Left ventricle myocardium inferior (tissue), 1 donor: ENCODE results near the gene PLEKHA6. TPM values are rescaled to one million over a fixed set of nuclear protein-coding genes. Genes with fewer than 3 reads are reported as not detected.

Source experiments
- DNase-seq: peaks from one replicate; pipeline ENCODE4 v3.0.0-alpha.2; 2020
- H3K27ac ChIP-seq: fragments of 200-600 bp; replicated peaks from 2 replicates; pipeline ENCODE4 v1.8.0; 2021
- H3K27me3 ChIP-seq: fragments of 200-600 bp; 2 replicates; pipeline ENCODE4 v1.8.0; 2021; ENCODE audit warnings: low read depth
- H3K36me3 ChIP-seq: fragments of 200-600 bp; 2 replicates; pipeline ENCODE4 v1.8.0; 2021
- H3K4me1 ChIP-seq: fragments of 200-600 bp; 2 replicates; pipeline ENCODE4 v1.8.0; 2021
- H3K4me3 ChIP-seq: fragments of 200-600 bp; 2 replicates; pipeline ENCODE4 v1.8.0; 2021; ENCODE audit warnings: mild to moderate bottlenecking, moderate library complexity
- H3K9me3 ChIP-seq: fragments of 200-600 bp; replicated peaks from 2 replicates; pipeline ENCODE4 v1.8.0; 2021
- intact Hi-C: fragments of 100-400 bp; cut with micrococcal nuclease; formaldehyde crosslinking; loops from one replicate; pipeline ENCODE4 v1.11.0; 2022
- total RNA-seq: library from RNA; stranded (reverse); fragmentation: NEBNext Ultra II Directional; extraction: Animal tissue kit (Norgen Biotek cat#: 25700); gene quantifications from one replicate; pipeline ENCODE4 v1.2.1, GENCODE V29; 2021
- TF ChIP-seq, protein P1 (sequence below): fragments of 200-600 bp; IDR thresholded peaks from 2 replicates; pipeline ENCODE4 v1.8.0; 2021; ENCODE audit warnings: antibody characterized with exemption, mild to moderate bottlenecking, borderline replicate concordance
- donor health status: DM: no; HTN: yes; CAD: no; lungs with severe emphysema.

PLEKHA6 gene
- total RNA-seq, 1 donor from 2014 or later: 28.8 TPM

DNA sequence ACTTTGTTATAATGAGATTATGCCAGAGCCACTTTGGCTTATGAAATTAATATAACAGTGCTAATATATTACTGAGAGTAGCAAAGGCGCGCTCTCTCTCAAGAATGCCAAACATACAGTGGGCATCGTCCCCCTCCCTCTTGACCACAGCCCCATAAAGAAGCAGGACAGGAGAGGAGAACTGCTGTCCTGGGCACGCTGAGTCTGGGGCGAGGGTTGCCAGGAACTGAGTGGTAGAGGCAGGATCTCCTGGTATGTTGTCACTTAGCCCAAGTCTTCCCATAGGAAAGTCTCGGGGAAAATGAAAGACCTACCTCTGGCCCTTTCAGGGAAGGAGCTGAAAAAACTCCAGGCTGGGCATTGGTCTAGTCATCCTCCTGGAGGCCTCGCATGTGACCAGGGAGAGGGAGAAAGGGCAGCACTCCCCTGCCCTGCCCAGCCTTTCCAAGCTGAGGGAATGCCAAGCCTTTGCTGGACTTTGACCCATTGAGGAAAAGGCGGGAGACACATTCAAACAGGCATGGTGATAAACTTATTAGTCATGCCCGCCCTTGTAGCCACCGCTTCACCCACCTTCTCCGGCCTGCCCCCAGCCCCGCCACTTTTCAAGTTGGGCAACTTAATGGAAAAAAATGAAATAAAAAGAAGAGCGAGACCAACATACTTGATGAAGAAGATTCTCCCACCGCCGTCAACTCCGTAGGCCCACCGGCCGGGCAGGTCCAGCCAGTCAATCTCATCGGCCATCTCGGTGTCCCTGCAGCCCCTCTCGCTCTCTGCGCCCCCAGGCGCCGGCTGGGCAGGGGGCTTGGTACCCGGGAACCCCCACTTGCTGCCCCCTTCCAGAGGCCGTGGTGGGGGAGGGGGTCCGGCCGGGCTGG lies 17.4 kb upstream of the PLEKHA6 start:
- peak overlapping the region; percentile 70 for H3K4me3 ChIP-seq
- H3K4me1 ChIP-seq: peaks cover 17% of the 10 kb centered on the region
- intact Hi-C loops: no loop called here
- H3K27ac ChIP-seq: no peak overlapping the region
- no peaks in the 10 kb centered on the region for H3K36me3 ChIP-seq
- H3K27me3 ChIP-seq: peaks cover 65% of the 10 kb centered on the region
- no peaks in the 10 kb centered on the region for H3K9me3 ChIP-seq
- DNase-seq: no peak
- TF ChIP-seq, protein P1, sequence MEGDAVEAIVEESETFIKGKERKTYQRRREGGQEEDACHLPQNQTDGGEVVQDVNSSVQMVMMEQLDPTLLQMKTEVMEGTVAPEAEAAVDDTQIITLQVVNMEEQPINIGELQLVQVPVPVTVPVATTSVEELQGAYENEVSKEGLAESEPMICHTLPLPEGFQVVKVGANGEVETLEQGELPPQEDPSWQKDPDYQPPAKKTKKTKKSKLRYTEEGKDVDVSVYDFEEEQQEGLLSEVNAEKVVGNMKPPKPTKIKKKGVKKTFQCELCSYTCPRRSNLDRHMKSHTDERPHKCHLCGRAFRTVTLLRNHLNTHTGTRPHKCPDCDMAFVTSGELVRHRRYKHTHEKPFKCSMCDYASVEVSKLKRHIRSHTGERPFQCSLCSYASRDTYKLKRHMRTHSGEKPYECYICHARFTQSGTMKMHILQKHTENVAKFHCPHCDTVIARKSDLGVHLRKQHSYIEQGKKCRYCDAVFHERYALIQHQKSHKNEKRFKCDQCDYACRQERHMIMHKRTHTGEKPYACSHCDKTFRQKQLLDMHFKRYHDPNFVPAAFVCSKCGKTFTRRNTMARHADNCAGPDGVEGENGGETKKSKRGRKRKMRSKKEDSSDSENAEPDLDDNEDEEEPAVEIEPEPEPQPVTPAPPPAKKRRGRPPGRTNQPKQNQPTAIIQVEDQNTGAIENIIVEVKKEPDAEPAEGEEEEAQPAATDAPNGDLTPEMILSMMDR: no peak

DNA sequence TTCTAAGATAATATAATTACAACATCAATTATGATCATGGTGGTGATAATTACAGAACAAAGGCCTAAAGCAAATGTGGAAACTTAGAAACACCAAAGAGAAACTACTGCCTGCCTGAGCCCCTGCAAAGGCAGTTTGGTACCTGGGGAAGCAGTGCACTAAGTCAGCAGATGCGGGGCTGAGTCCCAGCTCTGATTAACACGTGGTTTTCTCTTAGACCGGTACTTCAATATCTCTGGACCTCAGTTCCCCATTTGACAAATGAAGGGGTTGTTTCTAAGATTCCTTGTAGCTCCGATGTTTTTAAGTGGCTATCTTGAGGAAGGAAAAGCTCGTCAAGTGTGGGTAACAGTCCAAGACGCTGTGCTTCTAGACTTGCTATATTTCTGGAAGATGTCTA lies 16.7 kb upstream of the PLEKHA6 start:
- no peaks in the 10 kb centered on the region for H3K36me3 ChIP-seq
- H3K4me3 ChIP-seq: no peak overlapping the region
- no peaks in the 10 kb centered on the region for H3K9me3 ChIP-seq
- TF ChIP-seq, protein P1: no peak
- no peak for DNase-seq
- H3K27ac ChIP-seq: no peak overlapping the region
- H3K27me3 ChIP-seq: peaks cover 65% of the 10 kb centered on the region
- peaks cover 17% of the 10 kb centered on the region for H3K4me1 ChIP-seq
- intact Hi-C loops: no loop called here

DNA sequence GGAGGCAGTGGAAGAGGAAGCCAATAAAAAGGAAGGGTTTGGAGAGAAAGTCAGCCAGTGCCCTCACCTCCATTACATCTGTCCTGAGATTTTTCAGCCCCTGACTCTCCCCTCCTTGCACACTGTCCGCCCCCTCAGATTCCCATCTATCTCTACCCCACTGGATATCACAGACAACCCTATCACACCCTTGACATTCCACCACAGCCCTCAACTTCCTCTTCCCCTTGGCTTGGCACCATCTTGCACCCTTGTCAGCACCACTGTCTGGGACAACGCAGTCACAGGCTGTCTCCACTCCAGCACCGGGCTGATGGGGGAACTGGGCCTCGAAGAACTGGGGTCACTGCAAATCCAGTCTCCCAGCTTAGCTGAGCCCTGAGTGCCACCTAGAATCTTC lies 14.2 kb upstream of the PLEKHA6 start:
- H3K4me1 ChIP-seq: peaks cover 17% of the 10 kb centered on the region
- TF ChIP-seq, protein P1: no peak
- DNase-seq: no peak
- intact Hi-C loops: no loop called here
- peaks cover 60% of the 10 kb centered on the region for H3K27me3 ChIP-seq
- H3K9me3 ChIP-seq: no peaks in the 10 kb centered on the region
- H3K36me3 ChIP-seq: no peaks in the 10 kb centered on the region
- no peak overlapping the region for H3K27ac ChIP-seq
- no peak overlapping the region for H3K4me3 ChIP-seq

DNA sequence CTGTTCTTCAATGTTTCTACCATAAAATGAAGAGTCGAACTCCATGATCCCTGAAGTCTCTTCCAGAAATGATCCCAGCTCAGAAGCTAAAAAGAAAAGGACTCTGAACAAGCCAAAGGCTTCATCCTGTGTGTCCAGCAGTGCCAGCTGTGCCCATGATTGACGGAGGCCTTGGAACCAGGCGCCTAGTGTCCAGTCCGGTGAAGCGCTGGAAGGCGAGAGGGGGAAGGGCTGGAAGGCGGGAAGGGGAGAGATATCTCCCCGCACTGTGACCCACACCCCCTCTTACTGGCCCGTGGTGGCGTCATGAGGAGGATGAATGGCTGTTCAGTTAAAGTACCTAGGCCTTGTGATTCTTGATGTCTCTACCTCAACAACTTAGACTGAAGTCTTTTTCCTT lies 10.4 kb upstream of the PLEKHA6 start:
- no peak overlapping the region for H3K27ac ChIP-seq
- no peak for DNase-seq
- peaks cover 29% of the 10 kb centered on the region for H3K27me3 ChIP-seq
- H3K36me3 ChIP-seq: no peaks in the 10 kb centered on the region
- H3K4me1 ChIP-seq: no peaks in the 10 kb centered on the region
- TF ChIP-seq, protein P1: no peak
- H3K9me3 ChIP-seq: no peaks in the 10 kb centered on the region
- intact Hi-C loops: no loop called here
- H3K4me3 ChIP-seq: no peak overlapping the region

DNA sequence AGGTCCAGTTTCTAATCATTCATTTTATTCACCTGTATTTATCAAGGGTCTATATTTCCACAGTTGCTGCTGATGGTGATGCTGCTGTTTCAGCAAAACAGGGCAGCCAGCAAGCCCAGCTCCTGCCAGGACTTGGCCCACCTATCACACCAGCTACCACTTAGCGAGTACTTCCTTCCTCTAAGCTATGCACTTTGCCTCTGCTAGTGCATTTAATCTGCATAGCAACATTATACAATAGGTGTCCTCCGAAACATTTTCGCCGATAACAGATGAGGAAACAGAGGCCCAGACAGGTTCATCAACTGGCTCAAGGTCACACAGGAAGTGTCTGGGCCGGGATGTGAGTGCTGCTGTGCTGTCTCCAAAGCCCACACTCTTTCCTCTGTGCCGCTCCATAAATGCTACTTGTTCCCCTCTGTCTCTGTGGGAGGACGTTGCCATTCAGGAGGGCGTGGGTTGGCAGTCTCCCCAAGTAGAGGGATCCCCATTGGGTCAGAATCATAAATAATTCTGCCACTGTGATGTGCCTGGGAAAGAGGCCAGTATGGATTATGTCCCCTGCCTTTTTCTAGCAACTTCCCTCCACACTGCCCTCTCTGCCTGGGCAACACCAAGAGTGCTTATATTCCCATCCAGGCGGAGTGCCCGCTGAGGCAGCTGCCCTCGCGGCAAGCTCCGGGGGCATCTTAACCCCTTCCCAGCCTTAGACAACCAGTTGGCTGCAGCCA lies 9.4 kb upstream of the PLEKHA6 start:
- no peak for DNase-seq
- H3K27me3 ChIP-seq: peaks cover 21% of the 10 kb centered on the region
- intact Hi-C loops: no loop called here
- no peaks in the 10 kb centered on the region for H3K9me3 ChIP-seq
- H3K27ac ChIP-seq: no peak overlapping the region
- peaks cover under 1% of the 10 kb centered on the region for H3K4me1 ChIP-seq
- no peak overlapping the region for H3K4me3 ChIP-seq
- no peaks in the 10 kb centered on the region for H3K36me3 ChIP-seq
- TF ChIP-seq, protein P1: no peak
